ENCODE data around the gene SLC12A1.

SLC12A1 gene

GRCh38 chr15:48205981-48206380, at the start of gene SLC12A1:
TSS of gene SLC12A1 (plus strand) at chr15:48206302. CDS start at chr15:48207720, 1,418 bp downstream.
- Histone ChIP-seq H3K4me1 (no peaks in the 10 kb centered on the region), H3K4me3 (no peak within 1 kb of the TSS), H3K36me3 (no peaks in the 10 kb centered on the region), H3K27me3 (no peaks in the 10 kb centered on the region), H3K9me3 (no peaks in the 10 kb centered on the region), H3K27ac (no peak within 1 kb of the TSS)
- intact Hi-C loops (cut with DNase I; ENCODE audit: low total_unique reads), result no loop called here
- no peak for DNase-seq
- no peak for TF ChIP-seq CTCF (IDR thresholded peaks at IDR 0.05)

- TF ChIP-seq CTCF (IDR thresholded peaks at IDR 0.05), result no peak
- peaks cover 0 to 9% (median 0%) of the 10 kb centered on the region in 4 donors for H3K4me1 ChIP-seq
- DNase-seq, result no peak
- intact Hi-C loops (cut with DNase I; ENCODE audit: low total_unique reads), result no loop called here
- peaks cover 0 to 25% (median 9%) of the 10 kb centered on the region in 3 donors for H3K36me3 ChIP-seq
- no peaks in the 10 kb centered on the region for H3K9me3 ChIP-seq
- no peak overlapping the region for H3K27ac ChIP-seq
- no peak overlapping the region for H3K4me3 ChIP-seq
- no peaks in the 10 kb centered on the region for H3K27me3 ChIP-seq
These were observed 37.5 kb upstream of the SLC12A1 start for GRCh38 chr15:48168616-48169015.

- H3K27me3 ChIP-seq, result no peaks in the 10 kb centered on the region
- no peak for DNase-seq
- no peak for TF ChIP-seq CTCF (IDR thresholded peaks at IDR 0.05)
- H3K27ac ChIP-seq, result no peak overlapping the region
- intact Hi-C loops (cut with DNase I; ENCODE audit: low total_unique reads), result no loop called here
- H3K4me1 ChIP-seq, result peaks cover 0 to 19% (median 0%) of the 10 kb centered on the region in 4 donors
- peaks cover 0 to 12% (median 0%) of the 10 kb centered on the region in 3 donors for H3K36me3 ChIP-seq
- no peaks in the 10 kb centered on the region for H3K9me3 ChIP-seq
- no peak overlapping the region for H3K4me3 ChIP-seq
These were observed 35.1 kb upstream of the SLC12A1 start for GRCh38 chr15:48170981-48171380.

GRCh38 chr15:48175126-48175525, 31.0 kb upstream of the SLC12A1 start:
- no peak for TF ChIP-seq CTCF (IDR thresholded peaks at IDR 0.05)
- peaks cover 0 to 31% (median 3%) of the 10 kb centered on the region in 4 donors for H3K4me1 ChIP-seq

GRCh38 chr15:48176112-48176511, 30.0 kb upstream of the SLC12A1 start:
- TF ChIP-seq CTCF (IDR thresholded peaks at IDR 0.05), result no peak
- peaks cover 0 to 27% (median 3%) of the 10 kb centered on the region in 4 donors for H3K4me1 ChIP-seq
- H3K9me3 ChIP-seq, result no peaks in the 10 kb centered on the region
- no peaks in the 10 kb centered on the region for H3K27me3 ChIP-seq
- no peaks in the 10 kb centered on the region for H3K36me3 ChIP-seq
- H3K27ac ChIP-seq, result peak overlapping the region; percentile 94 to 96
- DNase-seq, result no peak
- intact Hi-C loops (cut with DNase I; ENCODE audit: low total_unique reads), result no loop called here
- H3K4me3 ChIP-seq, result peak overlapping the region; percentile 75 to 89

More at GRCh38 chr15:48175126-48175525, 31.0 kb upstream of the SLC12A1 start:
- Histone ChIP-seq H3K9me3 (no peaks in the 10 kb centered on the region), H3K4me3 (no peak overlapping the region), H3K36me3 (no peaks in the 10 kb centered on the region), H3K27me3 (no peaks in the 10 kb centered on the region), H3K27ac (no peak overlapping the region)
- intact Hi-C loops (cut with DNase I; ENCODE audit: low total_unique reads), result no loop called here
- DNase-seq, result no peak

GRCh38 chr15:48176957-48177356, 29.1 kb upstream of the SLC12A1 start:
- Histone ChIP-seq H3K9me3 (no peaks in the 10 kb centered on the region), H3K27ac (peak overlapping the region; percentile 94 to 96), H3K4me1 (peaks cover 0 to 22% (median 3%) of the 10 kb centered on the region in 4 donors), H3K4me3 (peak overlapping the region; percentile 75 to 89), H3K27me3 (no peaks in the 10 kb centered on the region), H3K36me3 (no peaks in the 10 kb centered on the region)
- intact Hi-C loops (cut with DNase I; ENCODE audit: low total_unique reads), result no loop called here
- DNase-seq, result no peak
- no peak for TF ChIP-seq CTCF (IDR thresholded peaks at IDR 0.05)

Measured in tibial artery (tissue), 4 donors.